K562 (cell line): Measurements from ENCODE around the gene ABHD8. TPM values are rescaled to one million over a fixed set of nuclear protein-coding genes. Genes with fewer than 3 reads are reported as not detected.
A peak's percentile ranks its signal among the peaks of the same experiment; 100 is the strongest.

ENCODE experiments used
- ARHGAP35 ChIP-seq: fragments of 450-650 bp; IDR thresholded peaks from 2 replicates; pipeline ENCODE4 v1.6.1; 2018; ENCODE audit not compliant: partially characterized antibody
- EHMT2 ChIP-seq: fragments of 450-650 bp; IDR thresholded peaks from 2 replicates; pipeline ENCODE4 v1.6.1; 2018; ENCODE audit warnings: antibody characterized with exemption
- EP400 ChIP-seq: fragments of 450-650 bp; IDR thresholded peaks from 2 replicates; pipeline ENCODE4 v1.6.1; 2017; ENCODE audit warnings: antibody characterized with exemption, mild to moderate bottlenecking, moderate library complexity
- ETS1 ChIP-seq: conservative IDR thresholded peaks from 2 replicates; pipeline ENCODE4 v1.6.1; 2011; ENCODE audit warnings: low read depth, mild to moderate bottlenecking, low read length; ENCODE audit not compliant: control insufficient read depth
- GABPA ChIP-seq: fragments of 200-800 bp; sonication (Bioruptor generic); conservative IDR thresholded peaks from 2 replicates; pipeline ENCODE4 v1.6.1; 2016; ENCODE audit warnings: low read depth, missing genetic modification characterization, missing compliant biosample characterization
- HDAC3 ChIP-seq: fragments of 450-650 bp; IDR thresholded peaks from 2 replicates; pipeline ENCODE4 v1.6.1; 2018; ENCODE audit warnings: borderline replicate concordance, mild to moderate bottlenecking, moderate library complexity; ENCODE audit not compliant: partially characterized antibody
- MED1 ChIP-seq: sonication (generic); formaldehyde crosslinking; IDR thresholded peaks from 2 replicates; pipeline ENCODE4 v1.8.1; 2023; ENCODE audit warnings: missing genetic modification reagents, borderline replicate concordance
- MITF ChIP-seq: IDR thresholded peaks from 2 replicates; pipeline ENCODE4 v1.6.1; 2014; ENCODE audit warnings: antibody characterized with exemption
- MYNN ChIP-seq, 2 experiments: sonication (generic); formaldehyde crosslinking in 1 of 2; IDR thresholded peaks; 2 replicates each; pipeline versions ENCODE4 v1.5.0 to v1.6.1; 2016 to 2020; ENCODE audit warnings: antibody characterized with exemption in 1 of 2, missing genetic modification reagents in 1 of 2
- NCOA6 ChIP-seq: fragments of 450-650 bp; IDR thresholded peaks from 2 replicates; pipeline ENCODE4 v1.6.1; 2017; ENCODE audit warnings: mild to moderate bottlenecking
- NR2C2 ChIP-seq, 2 experiments: fragments of 200-800 bp in 1 of 2; sonication (Bioruptor generic) in 1 of 2; sonication (generic) in 1 of 2; formaldehyde crosslinking in 1 of 2; IDR thresholded peaks; 2 replicates each; pipeline versions ENCODE4 v1.6.1 to v1.8.0; 2016 to 2022; ENCODE audit warnings: mild to moderate bottlenecking in 1 of 2, missing compliant biosample characterization in 1 of 2, missing genetic modification characterization in 1 of 2, missing genetic modification reagents in 1 of 2
- POLR2H ChIP-seq: IDR thresholded peaks from 2 replicates; pipeline ENCODE4 v1.6.1; 2016; ENCODE audit warnings: missing genetic modification characterization, low read depth, mild to moderate bottlenecking, control low read depth, missing compliant biosample characterization, moderate library complexity
- POLR3G ChIP-seq: IDR thresholded peaks from 2 replicates; pipeline ENCODE4 v1.6.1; 2011; ENCODE audit not compliant: insufficient read length, insufficient replicate concordance; ENCODE audit errors: extremely low read depth
- PRDM10 ChIP-seq: fragments of 450-650 bp; IDR thresholded peaks from 2 replicates; pipeline ENCODE4 v1.6.1; 2018; ENCODE audit not compliant: partially characterized antibody
- SNRNP70 ChIP-seq: fragments of 200-400 bp; formaldehyde crosslinking; optimal IDR thresholded peaks from 2 replicates; pipeline ENCODE3; 2017; ENCODE audit warnings: low read depth, low read length
- WHSC1 ChIP-seq: IDR thresholded peaks from one replicate; pipeline ENCODE4 v1.6.1; 2012; ENCODE audit warnings: low read length, control low read depth, inconsistent platforms
- ZNF384 ChIP-seq: IDR thresholded peaks from 2 replicates; pipeline ENCODE4 v1.6.1; 2012; ENCODE audit warnings: low read depth, low read length, improper control_type of control experiment
- ZSCAN29 ChIP-seq: fragments of 450-650 bp; IDR thresholded peaks from 2 replicates; pipeline ENCODE4 v1.6.1; 2017
- polyA plus RNA-seq, 8 experiments: library from polyadenylated mRNA; depleted of rRNA in 4 of 8; stranded (reverse) in 5 of 8; unstranded in 3 of 8; fragments of >200 nt; fragmentation: Nextera tagmentation in 2 of 8; fragmentation: Illumina TruSeq in 1 of 8; extraction: Ambion mirVana in 2 of 8; extraction: Trizol in 1 of 8; gene quantifications; 2 replicates each; pipeline versions ENCODE4 v1.2.1 to v1.2.3, GENCODE V29; 2011 to 2014; ENCODE audit warnings: inconsistent platforms in 1 of 8, missing spikeins in 1 of 8
- total RNA-seq, 7 experiments: library from RNA; depleted of rRNA in 6 of 7; stranded (reverse); fragments of >200 nt in 6 of 7; fragmentation: Illumina TruSeq in 2 of 7; extraction: Trizol in 2 of 7; gene quantifications; 2 replicates each; pipeline versions ENCODE4 v1.2.1 to v1.2.3, GENCODE V29; 2011 to 2021; ENCODE audit warnings: low replicate concordance in 1 of 7

Gene ABHD8
- total and polyA plus RNA-seq, 9 of the 15 experiments (the other 6 are each of a cell fraction or from before 2014, with no cell fraction given): 0.04 to 6.6 (median 2.0) TPM; not detected in 1

- no peak for TF ChIP-seq MED1 (CRISPR knock-in tag)
- TF ChIP-seq POLR3G: no peak
- no peak for TF ChIP-seq HDAC3
- TF ChIP-seq EP400: peak; percentile 45
- TF ChIP-seq GABPA: peak; percentile 98
- no peak for TF ChIP-seq SNRNP70
- peak; percentile 84 for TF ChIP-seq ETS1
- no peak for TF ChIP-seq PRDM10
- no peak for TF ChIP-seq ARHGAP35
- no peak for TF ChIP-seq MYNN (IDR thresholded peaks at IDR 0.05)
- no peak for TF ChIP-seq MYNN (CRISPR knock-in tag; IDR thresholded peaks at IDR 0.05)
- TF ChIP-seq ZNF384: no peak
- TF ChIP-seq MITF: no peak
- TF ChIP-seq WHSC1: no peak
- no peak for TF ChIP-seq ZSCAN29
- no peak for TF ChIP-seq EHMT2
- TF ChIP-seq NCOA6: no peak
- TF ChIP-seq NR2C2 (CRISPR knock-in tag; IDR thresholded peaks at IDR 0.05): 0 out of 2 replicates have a peak, but pooled peaks have one; percentile 35
- peak; percentile 85 for TF ChIP-seq NR2C2 (tag; IDR thresholded peaks at IDR 0.05)
- peak; percentile 64; the same call in 1 of the 2 replicates for TF ChIP-seq POLR2H (tag)
Measured at GRCh38 chr19:17266975-17267788, 36.0 kb downstream of the ABHD8 start, which contains the start of gene BABAM1 (continued).
